CD14-positive monocyte (primary cell): ENCODE results near the gene SBF2. TPM values are rescaled to one million over a fixed set of nuclear protein-coding genes. Genes with fewer than 3 reads are reported as not detected.

Experiments
- DNase-seq, 3 donors: peaks; one replicate each; pipeline ENCODE4 v3.0.0-alpha.2; 2011 to 2022
- H2AFZ ChIP-seq: 2 replicates; pipeline ENCODE4 v1.6.0; 2012; ENCODE audit warnings: mild to moderate bottlenecking, low read depth, low read length, inconsistent platforms; ENCODE audit not compliant: insufficient read depth, poor library complexity, severe bottlenecking
- H3K27ac ChIP-seq, 2 donors: 1 replicate in 1 of 2; 2 replicates in 1 of 2; pipeline ENCODE4 v1.5.1; 2012 to 2013; ENCODE audit warnings: low read length in 2 of 2, control low read depth in 1 of 2, inconsistent platforms in 1 of 2, low read depth in 1 of 2, mild to moderate bottlenecking in 1 of 2
- H3K27me3 ChIP-seq, 2 donors: one replicate each; pipeline versions ENCODE4 v1.6.0 to v1.6.1; 2011 to 2013; ENCODE audit warnings: low read length in 2 of 2; ENCODE audit not compliant: control insufficient read depth in 2 of 2, insufficient read depth in 2 of 2
- H3K36me3 ChIP-seq, 2 donors: replicated peaks in 1 of 2; 1 replicate in 1 of 2; 2 replicates in 1 of 2; pipeline versions ENCODE4 v1.5.1 to v1.6.1; 2012 to 2013; ENCODE audit warnings: low read length in 2 of 2, control low read depth in 1 of 2, inconsistent platforms in 1 of 2, mild to moderate bottlenecking in 1 of 2; ENCODE audit not compliant: insufficient read depth in 2 of 2, control insufficient read depth in 1 of 2
- H3K4me1 ChIP-seq, 2 donors: 1 replicate in 1 of 2; 2 replicates in 1 of 2; pipeline versions ENCODE4 v1.5.1 to v1.6.1; 2012 to 2013; ENCODE audit warnings: low read length in 2 of 2, control low read depth in 1 of 2, inconsistent platforms in 1 of 2, mild to moderate bottlenecking in 1 of 2, moderate library complexity in 1 of 2; ENCODE audit not compliant: insufficient read depth in 2 of 2, control insufficient read depth in 1 of 2
- H3K4me2 ChIP-seq: replicated peaks from 2 replicates; pipeline ENCODE3; 2012; ENCODE audit warnings: low read length, moderate library complexity, mild to moderate bottlenecking; ENCODE audit not compliant: poor library complexity, severe bottlenecking; ENCODE audit errors: extremely low read depth
- H3K4me3 ChIP-seq, 3 experiments: fragments of 200-600 bp in 1 of 3; sonication (generic) in 1 of 3; replicated peaks in 1 of 3; 1 replicate in 2 of 3; 2 replicates in 1 of 3; pipeline ENCODE4 v1.5.1; 2011 to 2013; ENCODE audit warnings: low read length in 3 of 3, mild to moderate bottlenecking in 3 of 3, control low read depth in 2 of 3, low read depth in 2 of 3, inconsistent platforms in 1 of 3, moderate library complexity in 1 of 3
- H3K79me2 ChIP-seq: 2 replicates; pipeline ENCODE4 v1.6.0; 2012; ENCODE audit warnings: mild to moderate bottlenecking, control low read depth, inconsistent platforms, low read length, moderate library complexity; ENCODE audit not compliant: insufficient read depth
- H3K9ac ChIP-seq: 2 replicates; pipeline ENCODE4 v1.6.0; 2017; ENCODE audit warnings: low read length, mild to moderate bottlenecking; ENCODE audit not compliant: insufficient read depth, poor library complexity, severe bottlenecking
- H3K9me3 ChIP-seq, 2 donors: replicated peaks in 1 of 2; 1 replicate in 1 of 2; 2 replicates in 1 of 2; pipeline versions ENCODE4 v1.5.1 to v1.6.1; 2012 to 2013; ENCODE audit warnings: low read length in 2 of 2, control low read depth in 1 of 2; ENCODE audit not compliant: control insufficient read depth in 1 of 2, insufficient read depth in 1 of 2
- H4K20me1 ChIP-seq: 2 replicates; pipeline ENCODE4 v1.6.0; 2012; ENCODE audit warnings: mild to moderate bottlenecking, low read length, control low read depth, moderate library complexity; ENCODE audit not compliant: insufficient read depth
- H3K27ac Mint-ChIP-seq, 7 donors: one replicate each; pipeline ENCODE4 v1.8.0; 2020; ENCODE audit warnings: mild to moderate bottlenecking in 7 of 7, mixed read lengths in 7 of 7, moderate library complexity in 6 of 7, inconsistent platforms in 2 of 7
- H3K27me3 Mint-ChIP-seq, 3 donors: one replicate each; pipeline ENCODE4 v1.8.0; 2021 to 2022; ENCODE audit warnings: low read depth in 3 of 3, mild to moderate bottlenecking in 3 of 3, mixed read lengths in 3 of 3, moderate library complexity in 3 of 3, inconsistent platforms in 1 of 3
- H3K36me3 Mint-ChIP-seq, 2 donors: one replicate each; pipeline ENCODE4 v1.8.0; 2020; ENCODE audit warnings: mixed read lengths in 2 of 2, inconsistent platforms in 1 of 2, mild to moderate bottlenecking in 1 of 2
- H3K4me1 Mint-ChIP-seq: one replicate; pipeline ENCODE4 v1.8.0; 2020; ENCODE audit warnings: mild to moderate bottlenecking, mixed read lengths
- H3K4me3 Mint-ChIP-seq, 2 donors: one replicate each; pipeline ENCODE4 v1.8.0; 2020; ENCODE audit warnings: mild to moderate bottlenecking in 2 of 2, mixed read lengths in 2 of 2, moderate library complexity in 1 of 2
- H3K9me3 Mint-ChIP-seq, 7 donors: one replicate each; pipeline ENCODE4 v1.8.0; 2020 to 2022; ENCODE audit warnings: mixed read lengths in 7 of 7, mild to moderate bottlenecking in 6 of 7, moderate library complexity in 6 of 7, inconsistent platforms in 2 of 7
- WGBS: methylation state at CpG from one replicate; pipeline ENCODE4 v1.1.5; 2013; ENCODE audit warnings: missing lambda C conversion rate; ENCODE audit not compliant: insufficient coverage; 5-methylcytosine and 5-hydroxymethylcytosine counted together
- intact Hi-C, 2 donors: fragments of 100-400 bp; cut with micrococcal nuclease; formaldehyde crosslinking; loops; one replicate each; pipeline versions ENCODE4 v1.15.0 to v1.15.1; 2023
- polyA plus RNA-seq, 3 donors: library from polyadenylated mRNA; depleted of rRNA in 1 of 3; unstranded in 2 of 3; stranded (reverse) in 1 of 3; fragments of 300-500 nt in 2 of 3; fragments of >200 nt in 1 of 3; fragmentation: Illumina TruSeq in 2 of 3; gene quantifications; 1 replicate in 2 of 3; 2 replicates in 1 of 3; pipeline ENCODE4 v1.2.3, GENCODE V29; 2012 to 2021
- TF ChIP-seq, protein P1 (sequence below): fragments of 200-600 bp; IDR thresholded peaks from one replicate; pipeline ENCODE4 v1.8.0; 2022; ENCODE audit warnings: antibody characterized with exemption, mild to moderate bottlenecking

Gene SBF2
- polyA plus RNA-seq, 3 donors: 8.9 to 30.7 (median 16.4) TPM

DNA sequence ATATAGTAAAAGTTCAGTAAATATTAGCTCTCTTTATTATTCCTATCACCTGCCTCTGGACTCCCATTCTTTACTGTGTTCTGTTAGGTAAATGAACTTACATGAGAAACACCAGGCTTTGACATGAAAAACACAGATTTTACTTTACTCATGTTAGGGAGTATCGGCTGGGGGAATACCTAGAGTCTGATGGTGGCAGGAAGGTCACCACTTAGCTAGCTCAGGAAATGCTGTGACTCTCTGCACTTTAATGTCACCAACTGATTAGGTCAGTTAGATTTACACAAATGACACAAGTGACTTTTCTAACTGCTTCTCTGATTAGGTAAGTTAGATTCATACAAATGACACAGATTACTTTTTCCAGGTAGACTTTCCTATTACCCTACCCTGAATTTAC lies 405.1 kb downstream of the SBF2 start:
- no peaks in the 10 kb centered on the region for H3K9me3 Mint-ChIP-seq

GRCh38 chr11:9887472-9887871 lies 406.5 kb downstream of the SBF2 start:
- Mint-ChIP-seq H3K36me3 (peaks cover 10 to 14% of the 10 kb centered on the region in 2 donors), H3K4me3 (no peak overlapping the region), H3K9me3 (no peaks in the 10 kb centered on the region), H3K27ac (no peak overlapping the region), H3K4me1 (no peaks in the 10 kb centered on the region), H3K27me3 (no peaks in the 10 kb centered on the region)
- Histone ChIP-seq H3K9ac (no peak overlapping the region), H3K4me1 (no peaks in the 10 kb centered on the region), H3K4me3 (no peak overlapping the region), H4K20me1 (no peaks in the 10 kb centered on the region), H3K36me3 (no peaks in the 10 kb centered on the region), H3K27me3 (no peaks in the 10 kb centered on the region), H3K79me2 (no peaks in the 10 kb centered on the region), H3K9me3 (no peaks in the 10 kb centered on the region), H3K27ac (no peak overlapping the region), H2AFZ (no peak overlapping the region), H3K4me2 (no peak overlapping the region)
- no peak for DNase-seq
- TF ChIP-seq, protein P1, sequence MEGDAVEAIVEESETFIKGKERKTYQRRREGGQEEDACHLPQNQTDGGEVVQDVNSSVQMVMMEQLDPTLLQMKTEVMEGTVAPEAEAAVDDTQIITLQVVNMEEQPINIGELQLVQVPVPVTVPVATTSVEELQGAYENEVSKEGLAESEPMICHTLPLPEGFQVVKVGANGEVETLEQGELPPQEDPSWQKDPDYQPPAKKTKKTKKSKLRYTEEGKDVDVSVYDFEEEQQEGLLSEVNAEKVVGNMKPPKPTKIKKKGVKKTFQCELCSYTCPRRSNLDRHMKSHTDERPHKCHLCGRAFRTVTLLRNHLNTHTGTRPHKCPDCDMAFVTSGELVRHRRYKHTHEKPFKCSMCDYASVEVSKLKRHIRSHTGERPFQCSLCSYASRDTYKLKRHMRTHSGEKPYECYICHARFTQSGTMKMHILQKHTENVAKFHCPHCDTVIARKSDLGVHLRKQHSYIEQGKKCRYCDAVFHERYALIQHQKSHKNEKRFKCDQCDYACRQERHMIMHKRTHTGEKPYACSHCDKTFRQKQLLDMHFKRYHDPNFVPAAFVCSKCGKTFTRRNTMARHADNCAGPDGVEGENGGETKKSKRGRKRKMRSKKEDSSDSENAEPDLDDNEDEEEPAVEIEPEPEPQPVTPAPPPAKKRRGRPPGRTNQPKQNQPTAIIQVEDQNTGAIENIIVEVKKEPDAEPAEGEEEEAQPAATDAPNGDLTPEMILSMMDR: no peak
- no CpG with 5 or more reads among the region's 2 CpGs for WGBS
- intact Hi-C loops: no loop called here

More for the DNA sequence above, 405.1 kb downstream of the SBF2 start:
- no peaks in the 10 kb centered on the region for H3K4me1 Mint-ChIP-seq
- Histone ChIP-seq H3K36me3 (peaks cover 9 to 10% of the 10 kb centered on the region in 2 donors), H3K4me2 (no peak overlapping the region), H3K9ac (no peak overlapping the region), H3K79me2 (no peaks in the 10 kb centered on the region), H3K27me3 (no peaks in the 10 kb centered on the region), H3K9me3 (no peaks in the 10 kb centered on the region), H3K4me1 (no peaks in the 10 kb centered on the region), H2AFZ (no peak overlapping the region), H3K4me3 (no peak overlapping the region), H3K27ac (no peak overlapping the region), H4K20me1 (no peaks in the 10 kb centered on the region)
- TF ChIP-seq, protein P1: no peak
- no peak for DNase-seq
- intact Hi-C loops: no loop called here
- peaks cover 22 to 23% of the 10 kb centered on the region in 2 donors for H3K36me3 Mint-ChIP-seq
- H3K4me3 Mint-ChIP-seq: no peak overlapping the region
- H3K27me3 Mint-ChIP-seq: no peaks in the 10 kb centered on the region
- H3K27ac Mint-ChIP-seq: no peak overlapping the region
- WGBS: no CpG with 5 or more reads among the region's 1 CpG
